DMS153 (cell line): ENCODE measurements around the gene RPS13.
"Not testable (repeated sequence)": the region's sequence is repeated elsewhere in the genome, so short reads cannot be mapped to it uniquely, and the experiment has no call there.

Source experiments
- DNase-seq: peaks from one replicate; lab custom pipeline; 2025; lab: John Stamatoyannopoulos, UW

RPS13 gene

GRCh38 chr11:17077520-17078401 is at the start of gene RPS13:
TSS of gene RPS13 (minus strand) at chr11:17077667. CDS start at chr11:17077641, 26 bp downstream.
- DNase-seq, result peak; percentile 98

DNA sequence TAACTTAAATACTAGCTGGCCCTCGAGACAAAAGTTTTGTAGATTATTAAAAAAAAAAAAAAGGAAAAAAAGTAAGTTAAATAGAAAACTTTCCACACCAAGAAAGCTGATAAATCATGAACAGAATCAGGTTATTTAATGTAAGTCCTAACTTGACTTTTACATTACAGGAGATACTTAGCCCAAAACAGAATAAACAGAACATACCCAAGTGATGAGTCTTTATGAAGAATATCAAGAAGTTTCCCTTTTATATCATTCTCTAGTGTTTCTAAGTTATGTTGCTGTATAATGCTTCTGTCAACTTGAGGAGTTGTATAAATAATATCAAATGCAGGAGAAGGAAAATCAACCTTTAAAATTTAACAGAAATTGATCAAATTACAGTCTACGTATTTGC is 44.5 kb upstream of the RPS13 start:
- DNase-seq, result no peak

- DNase-seq, result no peak
Observed at GRCh38 chr11:17117262-17117661, 39.8 kb upstream of the RPS13 start.

- DNase-seq, result no peak
Observed at GRCh38 chr11:17116117-17116516, 38.6 kb upstream of the RPS13 start.

DNA sequence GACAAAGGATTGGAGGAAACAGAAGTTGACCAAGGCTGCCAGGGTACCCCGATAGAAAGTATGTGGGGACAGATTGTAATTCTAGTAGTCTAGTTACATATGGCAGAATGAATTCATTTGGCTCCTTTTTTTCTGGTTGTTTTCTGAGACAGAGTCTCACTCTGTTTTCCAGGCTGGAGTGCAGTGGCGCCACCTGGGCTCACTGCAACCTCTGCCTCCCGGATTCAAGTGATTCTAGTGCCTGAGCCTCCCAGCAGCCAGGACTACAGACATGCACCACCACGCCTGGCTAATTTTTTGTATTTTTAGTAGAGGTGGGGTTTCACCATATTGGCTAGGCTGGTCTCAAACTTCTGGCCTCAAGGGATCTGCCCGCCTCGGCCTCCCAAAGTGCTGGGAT is 30.3 kb upstream of the RPS13 start:
- not testable (repeated sequence) for DNase-seq

- not testable (repeated sequence) for DNase-seq
Observed at GRCh38 chr11:17105404-17106040, 28.1 kb upstream of the RPS13 start.

GRCh38 chr11:17102462-17102861 is 25.0 kb upstream of the RPS13 start:
- DNase-seq, result no peak

- DNase-seq, result no peak
Observed at GRCh38 chr11:17098658-17099057, 21.2 kb upstream of the RPS13 start.

DNA sequence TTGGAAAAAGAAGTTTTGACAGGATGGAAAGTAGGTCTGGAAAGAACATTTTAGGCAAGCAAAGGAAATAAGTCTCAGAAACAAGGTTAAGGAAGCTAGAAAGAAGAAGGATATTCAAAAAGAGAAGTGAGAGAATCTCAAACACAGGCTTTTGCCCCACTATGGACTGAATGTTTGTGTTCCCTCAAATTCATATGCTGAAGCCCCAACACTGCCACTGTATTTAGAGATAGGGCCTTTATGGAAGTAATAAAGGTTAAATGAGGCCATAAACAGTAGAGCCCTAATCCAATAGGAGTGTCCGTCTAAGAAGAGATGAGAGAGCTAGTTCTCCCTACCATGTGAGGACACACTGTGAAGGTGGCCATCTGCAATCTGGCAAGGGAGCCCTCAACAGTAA is 20.6 kb upstream of the RPS13 start:
- DNase-seq, result no peak

DNA sequence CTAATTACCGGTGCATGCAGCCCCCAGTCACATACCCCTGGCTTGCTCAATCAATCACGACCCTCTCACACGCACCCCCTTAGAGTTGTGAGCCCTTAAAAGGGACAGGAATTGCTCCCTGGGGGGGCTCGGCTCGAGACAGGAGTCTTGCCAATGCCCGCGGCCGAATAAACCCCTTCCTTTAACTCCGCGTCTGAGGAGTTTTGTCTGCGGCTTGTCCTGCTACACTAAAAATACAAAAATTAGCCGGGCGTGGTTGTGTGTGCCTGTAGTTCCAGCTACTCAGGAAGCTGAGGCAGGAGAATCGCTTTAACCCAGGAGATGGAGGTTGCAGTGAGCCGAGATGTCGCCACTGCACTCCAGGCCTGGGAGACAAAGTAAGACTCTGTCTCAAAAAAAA is 8.5 kb upstream of the RPS13 start:
- DNase-seq, result not testable (repeated sequence)

DNA sequence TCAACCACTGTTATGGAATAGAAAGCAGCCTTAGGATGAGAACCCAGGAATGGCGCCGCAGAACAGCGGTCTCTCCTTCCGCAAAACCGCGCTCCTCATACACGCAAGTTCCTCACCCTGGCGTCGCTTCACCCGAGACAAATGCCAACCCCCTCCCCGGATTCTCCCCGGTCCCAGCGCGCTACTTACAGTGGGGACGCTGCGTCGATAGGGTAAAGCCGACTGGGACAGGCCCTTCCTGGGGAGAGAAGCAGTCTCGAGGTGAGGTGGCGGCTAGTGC is 287 bp downstream of the RPS13 start:
- no peak for DNase-seq

DNA sequence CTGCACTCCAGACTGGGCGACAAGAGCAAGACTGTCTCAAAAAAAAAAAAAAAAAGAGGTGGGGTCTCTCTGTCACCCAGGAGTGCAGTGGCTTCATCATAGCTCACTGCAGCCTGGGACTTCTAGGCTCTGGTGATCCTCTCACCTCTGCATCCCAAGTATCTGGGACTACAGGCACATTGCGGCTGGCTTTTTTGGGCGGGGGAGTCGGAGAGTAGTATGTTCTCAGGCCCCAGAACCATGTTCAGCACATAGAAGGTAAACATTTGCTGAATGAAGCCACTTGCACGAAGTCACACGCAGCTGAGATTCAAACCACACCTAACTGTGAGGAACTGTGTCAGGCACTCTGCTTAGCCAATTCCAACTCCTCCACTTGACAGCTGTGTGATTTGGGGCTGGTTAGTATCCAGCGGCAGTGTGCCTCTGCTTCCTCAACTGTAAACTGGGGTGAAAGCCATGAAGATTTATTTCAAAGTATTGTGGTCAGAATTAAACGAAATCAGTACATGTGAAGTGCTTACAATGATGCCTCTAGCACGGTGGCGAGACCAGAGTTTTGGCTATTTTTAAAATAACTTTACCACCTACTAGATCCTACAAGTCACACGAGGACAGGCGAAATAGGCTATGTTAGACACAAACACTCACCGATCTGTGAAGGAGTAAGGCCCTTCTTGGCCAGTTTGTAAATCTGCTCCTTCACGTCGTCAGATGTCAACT is 789 bp downstream of the RPS13 start:
- no peak for DNase-seq

GRCh38 chr11:17075506-17075905 is 2.0 kb downstream of the RPS13 start:
- DNase-seq, result no peak

GRCh38 chr11:17073370-17074027 is 4.0 kb downstream of the RPS13 start:
- DNase-seq, result no peak

DNA sequence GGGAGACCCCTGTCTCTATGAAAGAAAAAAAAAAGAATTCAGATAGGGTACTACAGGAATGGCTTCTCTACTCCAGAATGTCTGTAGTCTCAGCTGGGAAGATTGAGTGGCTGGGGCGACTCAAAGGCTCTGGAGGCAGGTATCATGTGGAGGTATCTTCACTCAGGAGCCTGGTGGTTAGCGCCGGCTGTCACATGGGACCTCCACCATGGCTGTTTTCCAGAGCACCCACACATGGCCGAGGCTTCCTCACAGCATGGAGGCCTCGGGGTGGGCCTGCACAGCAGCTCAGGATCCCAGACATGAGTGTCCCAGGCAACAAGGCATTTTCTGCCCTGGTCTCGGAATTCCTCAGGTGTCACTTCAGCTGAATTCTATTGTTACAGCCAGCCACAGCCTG is 10.1 kb downstream of the RPS13 start:
- DNase-seq, result no peak

GRCh38 chr11:17066691-17067090 is 10.8 kb downstream of the RPS13 start:
- no peak for DNase-seq

DNA sequence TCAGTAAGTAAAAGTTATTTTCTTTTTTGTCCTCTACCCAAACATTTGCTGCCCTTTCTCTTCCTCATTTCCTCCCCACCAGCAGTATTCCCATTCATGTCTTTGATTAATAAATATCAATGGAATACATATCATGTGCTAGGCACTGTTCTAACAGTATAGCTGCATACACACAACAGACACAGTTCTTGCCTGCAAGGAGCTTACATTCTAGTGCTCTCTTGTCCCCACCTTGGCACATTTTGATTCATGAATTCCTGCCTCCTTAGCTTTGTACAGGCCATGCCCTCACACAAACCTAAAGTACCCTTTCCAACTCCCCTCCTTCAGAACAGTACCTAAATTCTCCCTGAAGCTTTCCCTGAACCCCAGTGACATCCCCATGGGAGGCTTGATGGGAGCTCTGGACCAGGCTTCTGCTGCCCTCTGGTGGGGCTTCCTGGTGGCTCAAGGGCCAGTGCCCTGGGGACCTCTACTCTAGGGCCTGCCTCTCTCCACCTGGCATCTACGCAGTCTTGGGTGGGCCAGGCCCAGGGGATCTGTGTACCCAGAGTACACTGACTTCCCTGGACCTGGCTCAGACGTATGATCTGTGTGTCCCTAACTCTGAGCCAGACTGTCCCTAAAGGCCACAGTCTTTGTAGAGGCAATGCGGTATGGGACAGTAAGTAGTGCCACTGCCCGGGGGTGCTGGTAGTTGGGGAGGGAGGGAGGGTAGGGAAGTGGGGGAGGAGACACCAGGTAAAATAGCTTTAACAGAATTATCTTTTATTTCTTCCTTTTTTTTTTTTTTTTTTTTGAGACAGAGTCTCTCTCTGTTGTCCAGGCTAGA is 14.1 kb downstream of the RPS13 start:
- DNase-seq, result no peak

- DNase-seq, result not testable (repeated sequence)
Observed at GRCh38 chr11:17051146-17051545, 26.3 kb downstream of the RPS13 start.

GRCh38 chr11:17048491-17048890 is 29.0 kb downstream of the RPS13 start:
- not testable (repeated sequence) for DNase-seq

DNA sequence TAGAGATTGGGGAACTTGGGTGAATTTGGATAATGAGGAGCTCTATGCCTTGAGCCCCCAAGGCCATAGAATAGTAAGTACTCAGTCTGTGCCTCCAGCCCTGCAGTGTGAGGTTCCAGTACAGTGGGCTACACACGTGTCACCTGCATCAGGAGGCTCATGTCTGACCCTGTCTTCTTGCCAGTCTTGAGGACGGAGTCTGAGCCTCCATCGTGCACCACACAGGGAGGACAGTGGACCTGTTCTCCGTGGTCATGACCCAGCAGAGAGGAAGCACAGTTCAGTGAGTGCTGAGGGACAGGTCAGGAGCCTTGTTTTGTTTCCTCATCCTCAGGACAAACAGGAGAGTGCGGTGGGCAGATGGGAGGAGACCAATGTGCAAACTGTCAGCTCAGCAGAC is 30.8 kb downstream of the RPS13 start:
- DNase-seq, result no peak
